DOHH2 (cell line): ENCODE data around the gene EPHB2.

Source experiments
- H3F3A ChIP-seq: fragments of 200-600 bp; sonication (generic), shearing (Covaris generic); 2 replicates; pipeline ENCODE4 v1.6.0; 2016; ENCODE audit warnings: antibody characterized with exemption, mild to moderate bottlenecking; ENCODE audit not compliant: control insufficient read depth, insufficient read depth
- H3K27ac ChIP-seq: fragments of 200-600 bp; sonication (generic); 2 replicates; pipeline ENCODE4 v1.5.1; 2014; ENCODE audit warnings: low read depth, mild to moderate bottlenecking, low read length, moderate library complexity
- H3K27me3 ChIP-seq: fragments of 200-600 bp; sonication (generic); 2 replicates; pipeline ENCODE4 v1.6.1; 2014; ENCODE audit warnings: mild to moderate bottlenecking, low read length, mixed read lengths; ENCODE audit not compliant: control insufficient read depth
- H3K36me3 ChIP-seq: fragments of 200-600 bp; sonication (generic); 2 replicates; pipeline ENCODE4 v1.6.1; 2014; ENCODE audit warnings: mild to moderate bottlenecking, low read length, moderate library complexity, mixed read lengths; ENCODE audit not compliant: control insufficient read depth
- H3K4me1 ChIP-seq: fragments of 200-600 bp; sonication (generic); 2 replicates; pipeline ENCODE4 v1.6.1; 2014; ENCODE audit warnings: mild to moderate bottlenecking, low read length, mixed read lengths; ENCODE audit not compliant: control insufficient read depth
- H3K4me2 ChIP-seq: fragments of 200-600 bp; sonication (generic); 2 replicates; pipeline ENCODE4 v1.6.0; 2014; ENCODE audit warnings: mild to moderate bottlenecking, low read length, moderate library complexity
- H3K4me3 ChIP-seq: fragments of 200-600 bp; sonication (generic); 2 replicates; pipeline ENCODE4 v1.5.1; 2014; ENCODE audit warnings: mild to moderate bottlenecking, low read length, mixed read lengths
- H3K79me2 ChIP-seq: fragments of 200-600 bp; sonication (generic); 2 replicates; pipeline ENCODE4 v1.6.1; 2014; ENCODE audit warnings: mild to moderate bottlenecking, low read length, mixed read lengths; ENCODE audit not compliant: control insufficient read depth
- H3K9me2 ChIP-seq: fragments of 200-600 bp; sonication (generic); replicated peaks from 2 replicates; pipeline ENCODE4 v1.6.1; 2014; ENCODE audit warnings: mild to moderate bottlenecking, low read length, mixed read lengths; ENCODE audit not compliant: control insufficient read depth
- H3K9me3 ChIP-seq: fragments of 200-600 bp; sonication (generic); 2 replicates; pipeline ENCODE4 v1.6.1; 2014; ENCODE audit warnings: antibody characterized with exemption, low read length, mixed read lengths; ENCODE audit not compliant: control insufficient read depth, insufficient read depth
- H4K20me1 ChIP-seq: fragments of 200-600 bp; sonication (generic); 2 replicates; pipeline ENCODE4 v1.6.0; 2014; ENCODE audit warnings: low read depth, mild to moderate bottlenecking, antibody characterized with exemption, low read length, moderate library complexity; ENCODE audit not compliant: control insufficient read depth, insufficient read depth
- CTCF ChIP-seq: fragments of 200-600 bp; sonication (generic); IDR thresholded peaks from one replicate; pipeline ENCODE4 v1.5.1; 2014; ENCODE audit warnings: antibody characterized with exemption, mild to moderate bottlenecking, low read depth, low read length; ENCODE audit not compliant: poor library complexity, severe bottlenecking
- EZH2phosphoT487 ChIP-seq: fragments of 200-600 bp; sonication (generic); IDR thresholded peaks from 2 replicates; pipeline ENCODE4 v1.6.1; 2017; ENCODE audit warnings: borderline replicate concordance, mild to moderate bottlenecking, antibody characterized with exemption, low read length, moderate library complexity, mixed read lengths

EPHB2 gene

GRCh38 chr1:22861764-22862440, 151.3 kb downstream of the EPHB2 start:
- TF ChIP-seq EZH2phosphoT487 (no peak), CTCF (peak; percentile 62)
- H3K9me3 ChIP-seq = no peaks in the 10 kb centered on the region
- H3F3A ChIP-seq = no peaks in the 10 kb centered on the region
- peaks cover 11% of the 10 kb centered on the region for H3K4me1 ChIP-seq
- no peaks in the 10 kb centered on the region for H3K36me3 ChIP-seq
- H3K9me2 ChIP-seq = no peaks in the 10 kb centered on the region
- no peaks in the 10 kb centered on the region; the same call in 1 of the 2 replicates for H3K27me3 ChIP-seq
- no peaks in the 10 kb centered on the region for H3K79me2 ChIP-seq
- H3K4me2 ChIP-seq = no peak overlapping the region
- no peaks in the 10 kb centered on the region for H4K20me1 ChIP-seq
- no peak overlapping the region for H3K27ac ChIP-seq
- H3K4me3 ChIP-seq = no peak overlapping the region

GRCh38 chr1:22862752-22863151, 152.1 kb downstream of the EPHB2 start:
- H3K9me2 ChIP-seq = no peaks in the 10 kb centered on the region

GRCh38 chr1:22863766-22864165, 153.1 kb downstream of the EPHB2 start:
- no peaks in the 10 kb centered on the region for H3K36me3 ChIP-seq
- no peak overlapping the region for H3K4me2 ChIP-seq
- H3F3A ChIP-seq = no peaks in the 10 kb centered on the region
- H3K4me1 ChIP-seq = peaks cover 11% of the 10 kb centered on the region
- H3K27me3 ChIP-seq = no peaks in the 10 kb centered on the region
- no peaks in the 10 kb centered on the region for H3K9me2 ChIP-seq
- no peaks in the 10 kb centered on the region for H4K20me1 ChIP-seq
- no peaks in the 10 kb centered on the region for H3K79me2 ChIP-seq
- no peak overlapping the region for H3K27ac ChIP-seq
- H3K4me3 ChIP-seq = no peak overlapping the region
- no peaks in the 10 kb centered on the region for H3K9me3 ChIP-seq
- TF ChIP-seq EZH2phosphoT487 = no peak
- TF ChIP-seq CTCF = no peak

More at GRCh38 chr1:22862752-22863151, 152.1 kb downstream of the EPHB2 start:
- no peak overlapping the region for H3K4me3 ChIP-seq
- no peak for TF ChIP-seq EZH2phosphoT487
- TF ChIP-seq CTCF = no peak
- H3K36me3 ChIP-seq = no peaks in the 10 kb centered on the region
- H3K4me2 ChIP-seq = no peak overlapping the region
- no peaks in the 10 kb centered on the region for H4K20me1 ChIP-seq
- H3F3A ChIP-seq = no peaks in the 10 kb centered on the region
- no peaks in the 10 kb centered on the region for H3K27me3 ChIP-seq
- H3K4me1 ChIP-seq = peaks cover 11% of the 10 kb centered on the region
- H3K9me3 ChIP-seq = no peaks in the 10 kb centered on the region
- no peaks in the 10 kb centered on the region for H3K79me2 ChIP-seq
- H3K27ac ChIP-seq = no peak overlapping the region
